MCF 10A (cell line): ENCODE data around the gene INTS14. TPM values are rescaled to one million over a fixed set of nuclear protein-coding genes. Genes with fewer than 3 reads are reported as not detected.

Source experiments
- BruUV-seq: library from RNA; stranded (reverse); fragments of 400-500 nt; replicated peaks from 2 replicates; lab custom pipeline; 2021; lab: Mats Ljungman, UMichigan
- CTCF ChIA-PET: fragments of 300-600 bp; sonication (Branson Sonifier 250); formaldehyde crosslinking; extraction: SDS; loops from one replicate; lab custom pipeline; 2021; ENCODE audit warnings: antibody characterized with exemption, inconsistent platforms; lab: Yijun Ruan, JAX
- POLR2A ChIA-PET: fragments of 300-600, 350-650 bp; sonication (Branson Sonifier 250); formaldehyde crosslinking; extraction: SDS; loops from one replicate; lab custom pipeline; 2020; ENCODE audit warnings: antibody characterized with exemption, inconsistent platforms; lab: Yijun Ruan, JAX
- DNase-seq: peaks from one replicate; pipeline ENCODE4 v3.0.0-alpha.2; 2018; ENCODE audit not compliant: unreplicated experiment
- H3K27ac Mint-ChIP-seq: one replicate; pipeline ENCODE4 v1.8.0; 2022; ENCODE audit warnings: mild to moderate bottlenecking, low read depth, mixed read lengths; ENCODE audit not compliant: unreplicated experiment
- H3K27me3 Mint-ChIP-seq: one replicate; pipeline ENCODE4 v1.8.0; 2022; ENCODE audit warnings: mixed read lengths; ENCODE audit not compliant: insufficient read depth, unreplicated experiment
- H3K36me3 Mint-ChIP-seq: one replicate; pipeline ENCODE4 v1.8.0; 2022; ENCODE audit warnings: mild to moderate bottlenecking, moderate library complexity, mixed read lengths; ENCODE audit not compliant: insufficient read depth, unreplicated experiment
- H3K4me1 Mint-ChIP-seq: one replicate; pipeline ENCODE4 v1.8.0; 2022; ENCODE audit warnings: mixed read lengths; ENCODE audit not compliant: insufficient read depth, unreplicated experiment
- H3K4me3 Mint-ChIP-seq: one replicate; pipeline ENCODE4 v1.8.0; 2022; ENCODE audit warnings: mild to moderate bottlenecking, moderate library complexity, mixed read lengths; ENCODE audit not compliant: unreplicated experiment
- H3K9me3 Mint-ChIP-seq: one replicate; pipeline ENCODE4 v1.8.0; 2022; ENCODE audit warnings: mixed read lengths; ENCODE audit not compliant: unreplicated experiment
- CTCF ChIP-seq: fragments of 200-600 bp; IDR thresholded peaks from one replicate; pipeline ENCODE4 v1.8.0; 2022; ENCODE audit warnings: antibody characterized with exemption, mild to moderate bottlenecking; ENCODE audit not compliant: unreplicated experiment
- intact Hi-C: fragments of 100-400 bp; cut with micrococcal nuclease; formaldehyde crosslinking; loops from 2 replicates; pipeline ENCODE4 v1.14.1; 2022
- total RNA-seq: library from RNA; stranded (reverse); gene quantifications from 2 replicates; pipeline ENCODE4 v1.2.3, GENCODE V29; 2022

INTS14 gene
- total RNA-seq, 1 experiment from 2014 or later: 47.0 TPM

- peak overlapping the region; percentile 89 for H3K4me3 Mint-ChIP-seq
- TF ChIP-seq CTCF: no peak
- CTCF ChIA-PET: interaction anchor here (0.6 to 1.8 kb wide), 11 partner anchors 10 to 258 kb away, joined by 3 to 5 read pairs (median 4); partner anchors contain the start of gene SLC24A1
- no peak for DNase-seq
- peaks cover 3% of the 10 kb centered on the region for H3K36me3 Mint-ChIP-seq
- H3K27ac Mint-ChIP-seq: peak overlapping the region; percentile 96
- intact Hi-C loops: loop anchor here (1.0 kb wide), 1 partner anchor 257 kb away; the partner anchor contains the start of gene RAB11A
- H3K9me3 Mint-ChIP-seq: no peaks in the 10 kb centered on the region
- peaks cover 15% of the 10 kb centered on the region for H3K4me1 Mint-ChIP-seq
- no peaks in the 10 kb centered on the region for H3K27me3 Mint-ChIP-seq
- POLR2A ChIA-PET: interaction anchor here (0.8 to 4.2 kb wide), 12 partner anchors 10 to 258 kb away, joined by 3 to 51 read pairs (median 8); partner anchors contain the start of genes DENND4A, DPP8 and RAB11A
- BruUV-seq: no TSS peak
Observed at GRCh38 chr15:65611888-65612615, 1.1 kb upstream of the INTS14 start.

- DNase-seq: no peak
- ChIA-PET CTCF (interaction anchor here (0.5 kb wide), 1 partner anchor 252 kb away, joined by 3 read pairs; no protein-coding TSS in a partner anchor), POLR2A (interaction anchor here (1.1 to 2.0 kb wide), 2 partner anchors 13 to 74 kb away, joined by 3 to 9 read pairs; no protein-coding TSS in a partner anchor)
- BruUV-seq: no TSS peak
- TF ChIP-seq CTCF: no peak
- H3K4me3 Mint-ChIP-seq: no peak overlapping the region
- no peaks in the 10 kb centered on the region for H3K4me1 Mint-ChIP-seq
- no peaks in the 10 kb centered on the region for H3K9me3 Mint-ChIP-seq
- peaks cover 51% of the 10 kb centered on the region for H3K36me3 Mint-ChIP-seq
- no peaks in the 10 kb centered on the region for H3K27me3 Mint-ChIP-seq
- H3K27ac Mint-ChIP-seq: peak overlapping the region; percentile 67
- intact Hi-C loops: no loop called here
Observed at GRCh38 chr15:65603559-65603958, 7.4 kb downstream of the INTS14 start.

- H3K36me3 Mint-ChIP-seq: peaks cover 55% of the 10 kb centered on the region
- no peak for TF ChIP-seq CTCF
- H3K9me3 Mint-ChIP-seq: no peaks in the 10 kb centered on the region
- no peak for DNase-seq
- CTCF ChIA-PET: interaction anchor here (0.5 kb wide), 1 partner anchor 253 kb away, joined by 3 read pairs; no protein-coding TSS in a partner anchor
- no peak overlapping the region for H3K4me3 Mint-ChIP-seq
- no TSS peak for BruUV-seq
- intact Hi-C loops: no loop called here
- H3K4me1 Mint-ChIP-seq: no peaks in the 10 kb centered on the region
- peak overlapping the region; percentile 67 for H3K27ac Mint-ChIP-seq
- POLR2A ChIA-PET: interaction anchor here (0.7 to 2.0 kb wide), 5 partner anchors 8 to 901 kb away, joined by 3 to 22 read pairs (median 3); partner anchors contain the start of gene INTS14
- H3K27me3 Mint-ChIP-seq: no peaks in the 10 kb centered on the region
Observed at GRCh38 chr15:65603134-65603533, 7.8 kb downstream of the INTS14 start.

- intact Hi-C loops: no loop called here
Observed at GRCh38 chr15:65599677-65600076, 11.3 kb downstream of the INTS14 start.

More at GRCh38 chr15:65599677-65600076, 11.3 kb downstream of the INTS14 start:
- no peak for DNase-seq
- no peak overlapping the region for H3K27ac Mint-ChIP-seq
- no peaks in the 10 kb centered on the region for H3K27me3 Mint-ChIP-seq
- H3K4me1 Mint-ChIP-seq: no peaks in the 10 kb centered on the region
- no TSS peak for BruUV-seq
- no peak overlapping the region for H3K4me3 Mint-ChIP-seq
- peaks cover 74% of the 10 kb centered on the region for H3K36me3 Mint-ChIP-seq
- ChIA-PET POLR2A (interaction anchor here (1.7 kb wide), 1 partner anchor 11 kb away, joined by 5 read pairs; the partner anchor contains the start of gene INTS14), CTCF (no interaction called here)
- no peaks in the 10 kb centered on the region for H3K9me3 Mint-ChIP-seq
- no peak for TF ChIP-seq CTCF
